HEK293 (cell line): ENCODE measurements around the gene FYCO1.

ENCODE experiments used
- SETDB1 ChIP-seq: IDR thresholded peaks from one replicate; pipeline ENCODE4 v1.6.1; 2017; ENCODE audit warnings: mild to moderate bottlenecking, low read length, moderate library complexity, mixed read lengths; ENCODE audit not compliant: insufficient read length
- TF ChIP-seq, protein P1 (sequence below): fragments of 450-650 bp; formaldehyde crosslinking; IDR thresholded peaks from 2 replicates; pipeline ENCODE4 v1.5.1; 2016; ENCODE audit warnings: missing biosample characterization, missing genetic modification characterization

GRCh38 chr3:45944830-45945620 lies 50.6 kb downstream of the FYCO1 start:
- TF ChIP-seq, protein P1, sequence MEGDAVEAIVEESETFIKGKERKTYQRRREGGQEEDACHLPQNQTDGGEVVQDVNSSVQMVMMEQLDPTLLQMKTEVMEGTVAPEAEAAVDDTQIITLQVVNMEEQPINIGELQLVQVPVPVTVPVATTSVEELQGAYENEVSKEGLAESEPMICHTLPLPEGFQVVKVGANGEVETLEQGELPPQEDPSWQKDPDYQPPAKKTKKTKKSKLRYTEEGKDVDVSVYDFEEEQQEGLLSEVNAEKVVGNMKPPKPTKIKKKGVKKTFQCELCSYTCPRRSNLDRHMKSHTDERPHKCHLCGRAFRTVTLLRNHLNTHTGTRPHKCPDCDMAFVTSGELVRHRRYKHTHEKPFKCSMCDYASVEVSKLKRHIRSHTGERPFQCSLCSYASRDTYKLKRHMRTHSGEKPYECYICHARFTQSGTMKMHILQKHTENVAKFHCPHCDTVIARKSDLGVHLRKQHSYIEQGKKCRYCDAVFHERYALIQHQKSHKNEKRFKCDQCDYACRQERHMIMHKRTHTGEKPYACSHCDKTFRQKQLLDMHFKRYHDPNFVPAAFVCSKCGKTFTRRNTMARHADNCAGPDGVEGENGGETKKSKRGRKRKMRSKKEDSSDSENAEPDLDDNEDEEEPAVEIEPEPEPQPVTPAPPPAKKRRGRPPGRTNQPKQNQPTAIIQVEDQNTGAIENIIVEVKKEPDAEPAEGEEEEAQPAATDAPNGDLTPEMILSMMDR (tag by site-specific recombination): no peak
- TF ChIP-seq SETDB1: no peak
